Astrocyte (in vitro differentiated cells and primary cell): ENCODE measurements around the gene ZNF71. TPM values are rescaled to one million over a fixed set of nuclear protein-coding genes. Genes with fewer than 3 reads are reported as not detected.

Source experiments
- DNase-seq: peaks from one replicate; pipeline ENCODE4 v3.0.0-alpha.2; 2010; ENCODE audit warnings: low read depth
- FAIRE-seq: peaks from 2 replicates; lab custom pipeline; 2011; peaks lifted over from hg19 to GRCh38; lab: Jason Lieb, UNC
- H2AFZ ChIP-seq: 2 replicates; pipeline ENCODE4 v1.6.0; 2012; ENCODE audit warnings: low read depth, low read length, inconsistent platforms
- H3K27ac ChIP-seq: 2 replicates; pipeline ENCODE4 v1.5.1; 2011; ENCODE audit warnings: low read depth, low read length, inconsistent platforms
- H3K27me3 ChIP-seq: 2 replicates; pipeline ENCODE4 v1.6.0; 2011; ENCODE audit warnings: low read length, inconsistent platforms; ENCODE audit not compliant: insufficient read depth
- H3K36me3 ChIP-seq: 2 replicates; pipeline ENCODE4 v1.5.1; 2011; ENCODE audit warnings: low read length, inconsistent platforms; ENCODE audit not compliant: insufficient read depth
- H3K4me1 ChIP-seq: 2 replicates; pipeline ENCODE4 v1.5.1; 2011; ENCODE audit warnings: low read length, inconsistent platforms; ENCODE audit not compliant: insufficient read depth
- H3K4me2 ChIP-seq: 2 replicates; pipeline ENCODE4 v1.6.0; 2012; ENCODE audit warnings: low read length, inconsistent platforms
- H3K4me3 ChIP-seq: 2 replicates; pipeline ENCODE4 v1.5.1; 2011; ENCODE audit warnings: low read depth, mild to moderate bottlenecking, low read length, inconsistent platforms; ENCODE audit not compliant: insufficient read depth
- H3K79me2 ChIP-seq: 2 replicates; pipeline ENCODE4 v1.6.0; 2012; ENCODE audit warnings: mild to moderate bottlenecking, low read length, inconsistent platforms; ENCODE audit not compliant: insufficient read depth
- H3K9ac ChIP-seq: 2 replicates; pipeline ENCODE4 v1.6.0; 2012; ENCODE audit warnings: mild to moderate bottlenecking, low read length, inconsistent platforms
- H3K9me3 ChIP-seq: 2 replicates; pipeline ENCODE4 v1.5.1; 2012; ENCODE audit warnings: low read depth, mild to moderate bottlenecking, low read length, inconsistent platforms; ENCODE audit not compliant: insufficient read depth
- H4K20me1 ChIP-seq: 2 replicates; pipeline ENCODE4 v1.6.0; 2012; ENCODE audit warnings: low read length, inconsistent platforms; ENCODE audit not compliant: insufficient read depth
- H3K27ac Mint-ChIP-seq: one replicate; pipeline ENCODE4 v1.8.0; 2021; ENCODE audit warnings: mild to moderate bottlenecking, mixed read lengths; ENCODE audit not compliant: unreplicated experiment
- H3K27me3 Mint-ChIP-seq: one replicate; pipeline ENCODE4 v1.8.0; 2021; ENCODE audit warnings: low read depth, mixed read lengths; ENCODE audit not compliant: unreplicated experiment
- H3K36me3 Mint-ChIP-seq: one replicate; pipeline ENCODE4 v1.8.0; 2021; ENCODE audit warnings: low read depth, mixed read lengths; ENCODE audit not compliant: unreplicated experiment
- H3K4me1 Mint-ChIP-seq: one replicate; pipeline ENCODE4 v1.8.0; 2021; ENCODE audit warnings: low read depth, mixed read lengths; ENCODE audit not compliant: unreplicated experiment
- H3K4me3 Mint-ChIP-seq: one replicate; pipeline ENCODE4 v1.8.0; 2021; ENCODE audit warnings: mild to moderate bottlenecking, moderate library complexity, mixed read lengths; ENCODE audit not compliant: unreplicated experiment
- H3K9me3 Mint-ChIP-seq: one replicate; pipeline ENCODE4 v1.8.0; 2021; ENCODE audit warnings: mild to moderate bottlenecking, mixed read lengths; ENCODE audit not compliant: unreplicated experiment
- EZH2 ChIP-seq: IDR thresholded peaks from 2 replicates; pipeline ENCODE4 v1.6.1; 2012; ENCODE audit warnings: mild to moderate bottlenecking, low read length, inconsistent platforms; ENCODE audit not compliant: insufficient read depth
- total RNA-seq: library from RNA; stranded (reverse); gene quantifications from 2 replicates; pipeline ENCODE4 v1.2.1, GENCODE V29; 2021
- TF ChIP-seq, protein P1 (sequence below): IDR thresholded peaks from 2 replicates; pipeline ENCODE4 v1.5.1; 2011; ENCODE audit warnings: low read depth, mild to moderate bottlenecking, inconsistent platforms, low read length, moderate library complexity; ENCODE audit not compliant: insufficient read depth

ZNF71 gene
- total RNA-seq, 1 donor from 2014 or later = 12.2 TPM

DNA sequence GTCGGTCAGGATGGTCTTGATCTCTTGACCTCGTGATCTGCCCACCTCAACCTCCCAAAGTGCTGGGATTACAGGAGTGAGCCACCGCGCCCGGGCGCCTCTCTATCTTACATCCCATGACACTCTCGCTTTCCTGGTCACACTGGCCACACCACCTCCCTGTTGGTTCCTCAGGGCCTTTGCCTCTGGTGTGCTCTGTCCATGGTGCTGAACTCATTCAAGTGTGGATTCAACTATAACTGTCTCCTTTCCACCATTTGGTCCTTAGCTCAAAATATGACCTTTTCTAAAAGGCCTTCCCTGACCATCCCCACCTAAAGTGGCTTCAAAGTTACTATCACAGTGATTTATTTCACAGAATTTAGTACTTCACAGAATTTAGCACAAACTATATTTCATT lies 44.1 kb downstream of the ZNF71 start:
- TF ChIP-seq EZH2 = no peak
- TF ChIP-seq, protein P1, sequence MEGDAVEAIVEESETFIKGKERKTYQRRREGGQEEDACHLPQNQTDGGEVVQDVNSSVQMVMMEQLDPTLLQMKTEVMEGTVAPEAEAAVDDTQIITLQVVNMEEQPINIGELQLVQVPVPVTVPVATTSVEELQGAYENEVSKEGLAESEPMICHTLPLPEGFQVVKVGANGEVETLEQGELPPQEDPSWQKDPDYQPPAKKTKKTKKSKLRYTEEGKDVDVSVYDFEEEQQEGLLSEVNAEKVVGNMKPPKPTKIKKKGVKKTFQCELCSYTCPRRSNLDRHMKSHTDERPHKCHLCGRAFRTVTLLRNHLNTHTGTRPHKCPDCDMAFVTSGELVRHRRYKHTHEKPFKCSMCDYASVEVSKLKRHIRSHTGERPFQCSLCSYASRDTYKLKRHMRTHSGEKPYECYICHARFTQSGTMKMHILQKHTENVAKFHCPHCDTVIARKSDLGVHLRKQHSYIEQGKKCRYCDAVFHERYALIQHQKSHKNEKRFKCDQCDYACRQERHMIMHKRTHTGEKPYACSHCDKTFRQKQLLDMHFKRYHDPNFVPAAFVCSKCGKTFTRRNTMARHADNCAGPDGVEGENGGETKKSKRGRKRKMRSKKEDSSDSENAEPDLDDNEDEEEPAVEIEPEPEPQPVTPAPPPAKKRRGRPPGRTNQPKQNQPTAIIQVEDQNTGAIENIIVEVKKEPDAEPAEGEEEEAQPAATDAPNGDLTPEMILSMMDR = no peak
- Histone ChIP-seq H3K4me1 (no peaks in the 10 kb centered on the region), H3K79me2 (no peaks in the 10 kb centered on the region), H3K36me3 (no peaks in the 10 kb centered on the region), H3K4me2 (no peak overlapping the region), H3K9ac (no peak overlapping the region), H4K20me1 (no peaks in the 10 kb centered on the region), H3K9me3 (peaks cover under 1% of the 10 kb centered on the region), H3K27me3 (no peaks in the 10 kb centered on the region), H3K4me3 (no peak overlapping the region), H2AFZ (no peak overlapping the region), H3K27ac (no peak overlapping the region)
- Mint-ChIP-seq H3K36me3 (no peaks in the 10 kb centered on the region), H3K4me1 (no peaks in the 10 kb centered on the region), H3K27me3 (no peaks in the 10 kb centered on the region), H3K9me3 (peaks cover 31% of the 10 kb centered on the region), H3K4me3 (no peak overlapping the region), H3K27ac (no peak overlapping the region)
- FAIRE-seq (no peak), DNase-seq (peak; percentile 3)

DNA sequence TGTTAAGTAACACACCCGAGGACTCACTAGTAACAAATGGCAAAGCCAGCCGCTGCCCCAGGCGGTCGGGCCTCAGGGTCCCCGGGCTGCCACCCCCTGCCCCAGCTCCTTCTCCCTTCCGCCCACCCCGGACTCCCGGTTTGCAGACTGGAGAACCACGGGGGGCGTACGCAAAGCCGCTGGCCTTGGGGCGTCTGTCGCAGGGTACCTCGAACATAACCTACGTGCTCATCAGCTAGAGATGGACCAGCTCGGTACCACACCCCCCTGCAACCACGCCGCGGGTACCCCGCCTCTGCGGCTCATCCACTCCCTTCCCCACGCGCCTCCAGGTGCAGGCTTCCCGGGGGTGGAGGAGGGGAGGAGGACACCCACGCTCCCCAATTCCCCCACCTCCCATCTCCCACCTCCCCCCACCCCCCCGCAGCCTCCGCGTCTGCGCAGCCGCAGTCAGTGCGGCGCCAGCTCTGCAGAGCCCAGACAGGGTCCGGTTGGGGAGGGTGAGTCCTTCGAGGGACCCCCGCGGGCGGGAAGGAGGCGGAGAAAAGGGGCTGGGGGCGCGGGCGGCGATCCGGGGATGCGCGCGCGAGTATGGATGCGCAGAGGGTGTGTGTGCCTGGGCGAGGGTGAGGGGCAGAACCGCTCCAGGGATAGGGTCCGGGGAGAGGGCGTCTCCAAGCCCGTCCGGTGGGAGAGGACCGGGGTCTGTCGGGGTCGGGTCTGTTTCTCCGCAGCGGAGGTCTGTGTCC lies 47.8 kb downstream of the ZNF71 start, which contains the start of gene SMIM17:
SMIM17 (plus strand) TSS at position 449 of the 749 bp plus-strand sequence. CDS start 2,509 bp downstream, outside the sequence.
- H4K20me1 ChIP-seq = no peaks in the 10 kb centered on the region
- peaks cover 41% of the 10 kb centered on the region for H3K9me3 Mint-ChIP-seq

More for the DNA sequence above, 47.8 kb downstream of the ZNF71 start, which contains the start of gene SMIM17:
- no peak within 1 kb of the TSS for H3K4me2 ChIP-seq
- Mint-ChIP-seq H3K4me1 (no peaks in the 10 kb centered on the region), H3K27ac (no peak within 1 kb of the TSS), H3K27me3 (no peaks in the 10 kb centered on the region), H3K36me3 (no peaks in the 10 kb centered on the region), H3K4me3 (no peak within 1 kb of the TSS)
- H2AFZ ChIP-seq = no peak within 1 kb of the TSS
- no peak within 1 kb of the TSS for H3K27ac ChIP-seq
- no peaks in the 10 kb centered on the region for H3K79me2 ChIP-seq
- no peaks in the 10 kb centered on the region for H3K27me3 ChIP-seq
- H3K4me3 ChIP-seq = no peak within 1 kb of the TSS
- H3K9ac ChIP-seq = no peak within 1 kb of the TSS
- H3K9me3 ChIP-seq = peaks cover 12% of the 10 kb centered on the region
- no peaks in the 10 kb centered on the region for H3K4me1 ChIP-seq
- no peaks in the 10 kb centered on the region for H3K36me3 ChIP-seq
- FAIRE-seq = no peak
- no peak for DNase-seq
- TF ChIP-seq, protein P1 = no peak
